HG02759 (cell line): Measurements from ENCODE around the gene GRIA1.

Source experiments
- ATAC-seq: cut with Tn5 transposase; IDR thresholded peaks from one replicate; pipeline ENCODE4 v1.9.1; 2021; ENCODE audit warnings: mild to moderate bottlenecking, moderate library complexity; ENCODE audit not compliant: unreplicated experiment

GRIA1 gene

GRCh38 chr5:153490118-153491037 is at the start of gene GRIA1:
GRIA1 (plus strand) TSS chr5:153490670.
- ATAC-seq = no peak

DNA sequence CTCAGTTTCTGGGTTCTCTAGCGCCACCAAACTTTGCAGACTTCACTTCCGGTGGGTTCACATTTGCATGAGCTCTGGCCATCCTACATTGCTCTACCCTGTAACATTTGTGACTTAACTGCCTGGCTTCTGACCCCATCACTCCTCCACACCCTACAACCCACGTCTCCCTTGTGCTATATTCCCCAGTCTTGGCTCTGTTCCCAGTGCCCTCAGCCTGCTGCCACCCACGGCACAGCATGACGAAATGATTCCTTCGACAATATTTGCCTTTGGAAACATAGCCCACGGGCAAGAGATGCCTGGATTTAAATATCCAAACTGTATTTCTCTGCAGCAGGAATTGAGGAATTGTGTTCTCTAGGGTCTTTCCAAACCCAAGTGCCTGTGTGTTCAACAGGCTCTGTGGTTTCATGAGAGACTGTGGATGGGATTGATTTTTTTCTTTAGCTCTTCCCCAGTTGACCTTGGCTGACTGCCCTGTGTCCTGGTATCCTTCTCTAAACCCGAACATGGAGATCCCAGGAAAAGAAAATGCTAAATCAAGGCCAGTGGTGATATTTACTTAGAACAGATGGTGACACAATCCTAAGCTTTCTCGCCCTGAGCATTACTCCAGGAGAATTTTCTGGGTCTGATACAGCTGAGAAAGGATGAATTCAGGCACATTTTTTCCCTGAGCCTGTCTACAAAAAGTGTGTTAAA is 44.4 kb upstream of the GRIA1 start:
- ATAC-seq = no peak

DNA sequence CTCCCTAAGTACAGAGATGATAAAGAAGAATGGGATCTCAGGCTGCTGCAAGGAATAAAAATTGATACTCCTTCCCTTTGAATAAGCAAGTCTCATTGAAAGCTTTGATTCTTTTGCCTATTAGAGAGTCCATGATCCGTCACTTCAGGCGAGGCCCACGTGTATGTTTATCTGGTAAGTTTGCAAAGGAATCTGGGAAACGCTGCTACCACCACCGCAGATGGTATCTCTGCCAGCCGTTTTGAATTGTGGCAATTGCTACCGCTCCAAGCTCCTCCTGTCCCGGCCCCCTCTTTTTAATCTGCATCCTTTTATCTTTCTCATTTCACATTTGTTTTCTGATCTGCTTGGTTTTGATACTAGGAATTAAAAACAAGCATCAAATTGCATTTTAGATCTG is 42.9 kb upstream of the GRIA1 start:
- no peak for ATAC-seq

GRCh38 chr5:153456354-153456753 is 34.1 kb upstream of the GRIA1 start:
- no peak for ATAC-seq

GRCh38 chr5:153456993-153457392 is 33.5 kb upstream of the GRIA1 start:
- ATAC-seq = no peak

DNA sequence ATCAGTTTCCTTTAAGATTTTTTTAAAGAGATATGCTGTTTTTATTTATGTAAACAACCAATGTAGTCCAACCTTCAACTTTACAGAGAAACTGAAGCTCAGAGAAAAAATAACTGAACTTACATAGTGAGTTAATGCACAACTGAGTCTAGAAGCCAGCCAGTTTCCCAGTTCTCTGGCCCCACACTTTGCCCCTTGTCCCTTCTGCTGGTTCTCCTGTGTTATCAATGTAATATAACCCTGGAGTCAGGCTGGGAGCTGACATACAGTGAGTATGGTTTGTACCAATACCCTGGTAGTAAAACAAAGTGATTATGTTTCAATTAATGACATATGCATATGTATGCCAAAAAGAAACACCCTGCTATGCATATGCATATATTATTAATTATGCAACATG is 32.2 kb upstream of the GRIA1 start:
- ATAC-seq = no peak

GRCh38 chr5:153459051-153459743 is 31.3 kb upstream of the GRIA1 start:
- ATAC-seq = no peak

DNA sequence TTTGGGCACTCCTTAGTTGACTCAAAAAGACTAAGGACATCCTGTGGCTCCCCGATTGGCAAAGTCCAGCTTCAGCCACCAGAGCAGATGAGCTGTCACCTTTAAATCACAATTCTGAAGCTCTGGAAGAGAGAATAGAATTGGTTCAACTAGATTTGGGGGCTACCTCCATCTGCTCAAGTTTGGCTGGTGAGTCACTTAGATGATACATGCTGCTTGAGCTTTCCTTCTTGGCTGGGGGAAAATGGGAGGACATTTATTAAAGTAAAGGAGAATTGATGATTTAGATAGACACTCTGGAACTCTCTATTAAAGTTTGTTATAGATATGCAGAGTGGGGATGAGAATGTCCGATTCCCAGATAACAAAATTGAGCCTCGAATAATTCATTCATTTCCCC is 30.0 kb upstream of the GRIA1 start:
- no peak for ATAC-seq

DNA sequence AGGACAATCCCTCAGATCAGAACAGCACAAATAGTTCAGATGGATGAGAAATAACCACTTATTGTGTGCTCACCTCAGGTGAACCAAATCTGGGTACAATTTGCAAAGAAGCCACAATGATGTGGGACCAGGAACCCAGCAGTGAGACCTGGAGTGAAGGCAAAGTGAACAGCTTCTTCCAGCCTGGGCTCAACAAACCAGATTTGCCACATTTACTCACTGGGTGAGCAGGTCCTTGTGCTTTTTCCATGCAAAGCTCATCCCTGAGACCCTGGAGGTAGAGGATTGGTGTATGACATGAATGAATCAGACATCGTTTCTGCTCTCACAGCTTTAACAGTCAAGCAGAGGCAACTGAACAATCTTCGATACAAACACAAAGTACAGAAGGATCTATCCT is 29.1 kb upstream of the GRIA1 start:
- ATAC-seq = no peak

GRCh38 chr5:153463806-153464205 is 26.7 kb upstream of the GRIA1 start:
- no peak for ATAC-seq

GRCh38 chr5:153467546-153467945 is 22.9 kb upstream of the GRIA1 start:
- no peak for ATAC-seq

GRCh38 chr5:153469423-153469822 is 21.0 kb upstream of the GRIA1 start:
- ATAC-seq = no peak

DNA sequence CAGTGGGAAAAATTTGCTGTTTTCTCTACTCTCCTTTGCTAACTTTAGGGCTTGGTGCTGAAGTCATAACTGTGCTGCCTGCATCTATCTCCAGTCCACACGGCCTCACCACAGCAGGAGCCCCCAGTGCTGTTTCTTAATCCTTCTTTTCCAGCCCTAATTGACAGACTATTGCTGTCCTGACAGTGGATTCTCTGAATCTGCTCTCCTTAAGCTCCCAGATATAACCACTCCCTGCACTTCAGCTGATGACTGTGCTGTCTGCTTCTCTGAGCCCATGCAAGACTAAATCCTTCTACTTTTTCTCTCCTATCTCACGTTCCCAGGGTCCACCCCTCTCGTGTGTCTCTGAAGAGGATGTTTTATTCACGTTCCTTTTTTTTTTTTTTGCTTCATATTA is 19.7 kb upstream of the GRIA1 start:
- ATAC-seq = no peak

- no peak for ATAC-seq
These were observed 13.7 kb upstream of the GRIA1 start for GRCh38 chr5:153476767-153477166.

DNA sequence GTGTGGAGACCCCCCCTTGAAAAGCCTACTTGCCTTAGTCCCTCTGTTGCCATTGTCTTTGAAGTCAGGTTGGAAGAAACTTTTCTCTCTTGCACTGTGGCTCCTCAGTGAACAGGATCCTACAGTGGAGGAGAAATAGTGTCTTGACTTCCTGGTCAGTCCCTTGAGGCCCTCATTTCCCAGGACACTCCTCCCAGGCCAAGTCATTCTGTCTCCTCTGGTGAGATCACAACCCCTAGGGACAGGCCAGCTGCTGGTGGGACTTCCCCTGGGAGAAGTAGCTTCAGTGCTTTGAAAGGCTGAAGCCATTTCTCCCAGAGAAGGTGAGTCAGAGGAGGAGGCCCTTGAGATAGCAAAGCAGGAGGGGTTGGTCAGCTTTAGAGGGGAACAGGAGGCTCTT is 10.1 kb upstream of the GRIA1 start:
- peak; percentile 94 for ATAC-seq

- no peak for ATAC-seq
These were observed 7.0 kb upstream of the GRIA1 start for GRCh38 chr5:153483482-153483881.

DNA sequence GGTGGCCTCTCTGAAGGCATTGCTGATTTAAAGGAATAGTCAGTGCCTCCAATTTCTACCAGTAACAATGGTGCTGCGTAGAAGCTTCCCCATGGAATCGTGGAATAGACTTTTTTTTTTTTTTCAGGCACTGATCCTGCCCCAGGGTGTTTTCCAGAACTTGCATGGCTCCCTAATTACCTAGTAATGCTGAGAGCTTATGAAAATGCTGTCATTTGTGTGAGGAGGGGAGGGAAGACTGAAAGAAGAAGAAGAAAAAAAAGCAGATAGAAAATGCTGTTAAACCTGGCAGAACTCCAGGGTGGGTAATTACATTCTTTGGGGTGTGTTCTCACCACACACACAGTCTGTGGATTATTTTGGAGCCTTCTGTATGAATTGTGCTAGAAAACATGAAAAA is 4.8 kb upstream of the GRIA1 start:
- no peak for ATAC-seq

- no peak for ATAC-seq
These were observed 3.7 kb upstream of the GRIA1 start for GRCh38 chr5:153486771-153487170.

- ATAC-seq = no peak
These were observed 859 bp upstream of the GRIA1 start for GRCh38 chr5:153489611-153490010.

GRCh38 chr5:153491038-153491744 is 721 bp downstream of the GRIA1 start:
- no peak for ATAC-seq

DNA sequence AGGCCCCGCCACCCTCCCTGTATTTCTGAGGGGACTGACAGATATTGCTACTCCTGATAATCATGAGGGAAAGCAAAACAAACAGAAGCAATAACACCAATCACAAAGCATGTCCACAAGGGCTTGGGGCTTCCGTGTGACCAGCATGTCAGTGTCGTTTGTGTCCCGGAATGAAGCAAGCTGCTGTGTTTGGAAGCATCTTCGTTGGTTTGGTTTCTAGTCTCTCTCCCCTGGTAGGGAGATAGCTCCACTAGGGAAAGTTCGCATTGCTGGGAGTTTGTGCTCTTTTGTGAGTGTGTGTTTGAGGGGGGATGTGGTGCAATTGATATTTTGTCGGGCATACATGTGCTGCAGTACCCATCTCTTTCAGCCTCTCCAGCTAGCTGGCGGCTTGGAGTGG is 1.4 kb downstream of the GRIA1 start:
- ATAC-seq = no peak
